Kidney tubule cell (primary cell): Measurements from ENCODE around the gene OR6B3.

Experiments used
- DNase-seq: peaks from one replicate; pipeline ENCODE4 v3.0.0-alpha.2; 2018; ENCODE audit warnings: low spot score

The OR6B3 gene

DNA sequence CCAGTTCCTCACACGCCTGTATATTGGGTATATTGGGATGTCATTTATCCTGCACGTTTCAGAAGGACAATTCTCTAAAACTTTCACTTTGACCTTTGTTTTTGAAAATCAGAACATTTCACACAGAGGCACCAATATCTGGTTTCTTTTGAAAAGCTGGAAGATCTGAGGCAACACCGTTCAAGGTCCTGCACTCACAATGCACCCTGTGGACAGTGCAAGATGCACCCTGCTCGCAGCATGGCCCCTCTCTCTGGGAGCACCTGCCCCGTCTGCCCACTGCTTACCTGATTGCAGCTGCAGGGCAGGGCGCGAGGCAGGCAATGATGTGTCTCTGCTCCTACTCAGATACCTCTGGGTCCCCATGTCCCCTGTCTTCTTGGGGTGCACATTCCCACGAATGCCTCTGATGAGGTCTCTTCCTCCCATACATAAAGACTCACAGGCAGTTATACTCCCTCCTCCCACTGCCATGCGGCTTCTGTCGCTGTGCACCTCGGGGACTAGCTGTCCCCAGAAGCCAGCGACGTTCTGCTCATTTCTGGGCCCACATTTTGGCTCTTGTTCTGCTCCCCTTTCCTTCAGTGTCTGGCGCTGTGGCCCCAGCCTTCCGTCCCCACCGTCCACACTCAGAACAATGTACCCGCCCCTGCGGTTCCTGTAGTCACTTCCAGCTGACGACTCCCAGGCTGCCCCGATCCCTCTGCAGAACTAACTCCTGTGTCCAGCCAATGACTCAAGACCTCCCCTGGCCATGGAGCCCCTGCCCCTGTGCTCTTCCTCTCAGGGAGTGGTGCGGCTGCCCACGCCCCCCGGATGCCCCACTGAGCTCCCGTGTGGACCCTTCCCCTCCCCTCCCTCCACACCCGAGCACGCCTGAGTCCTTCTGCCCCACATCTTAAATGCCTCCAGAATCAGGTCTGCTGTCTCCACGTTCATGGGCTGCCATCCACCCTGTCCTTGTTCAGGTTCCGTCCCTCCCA, at the start of gene OR6B3:
Gene OR6B3, minus strand, starts transcription at position 349 of the 983 bp plus-strand sequence.
- DNase-seq = no peak

- no peak for DNase-seq
Observed at GRCh38 chr2:240098349-240098748, 45.0 kb upstream of the OR6B3 start.

DNA sequence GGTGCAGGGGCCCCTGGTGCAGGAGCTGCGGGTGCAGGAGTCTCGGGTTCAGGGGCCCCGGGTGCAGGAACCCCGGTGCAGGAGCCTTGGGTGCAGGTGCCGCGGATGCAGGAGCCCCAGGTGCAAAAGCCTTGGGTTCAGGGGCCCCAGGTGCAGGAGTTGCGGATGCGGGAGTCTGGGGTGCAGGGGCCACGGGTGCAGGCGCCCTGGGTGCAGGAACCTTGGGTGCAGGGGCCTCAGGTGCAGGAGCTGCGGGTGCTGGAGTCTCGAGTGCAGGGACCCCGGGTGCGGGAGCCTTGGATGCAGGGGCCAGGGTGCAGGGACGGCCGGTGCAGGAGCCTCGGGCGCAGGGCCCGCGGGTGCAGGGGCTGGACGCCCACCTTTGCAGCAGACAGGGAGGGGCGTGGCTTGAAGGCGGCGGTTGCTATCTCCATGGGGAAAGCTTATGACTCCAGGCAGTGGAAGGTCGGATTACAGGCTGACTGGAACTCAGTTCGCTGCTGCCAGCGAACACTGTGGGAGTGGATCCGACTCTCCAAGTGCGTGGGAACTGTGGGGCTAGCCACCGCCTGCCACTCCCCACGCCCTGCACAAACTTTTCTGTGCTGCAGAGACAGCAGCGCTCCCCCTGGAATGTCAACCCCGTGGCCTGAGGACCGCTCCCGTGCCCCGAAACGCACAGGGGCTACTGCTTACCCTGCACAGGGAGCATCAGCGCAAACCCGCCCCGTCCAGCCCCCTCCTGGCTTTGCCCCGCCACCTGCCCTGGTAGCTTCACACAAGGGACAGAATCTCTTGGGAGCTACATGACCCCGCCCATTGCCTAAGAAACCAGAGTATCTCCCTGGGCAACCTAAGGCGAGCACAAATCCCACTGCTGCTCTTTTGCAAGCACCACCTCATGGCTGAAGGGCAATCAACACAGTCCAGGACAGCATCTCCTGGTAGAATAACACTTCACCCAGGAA, 42.5 kb upstream of the OR6B3 start:
- no peak for DNase-seq

- DNase-seq = no peak
Observed at GRCh38 chr2:240089306-240089705, 36.0 kb upstream of the OR6B3 start.

GRCh38 chr2:240086563-240086962, 33.2 kb upstream of the OR6B3 start:
- no peak for DNase-seq

DNA sequence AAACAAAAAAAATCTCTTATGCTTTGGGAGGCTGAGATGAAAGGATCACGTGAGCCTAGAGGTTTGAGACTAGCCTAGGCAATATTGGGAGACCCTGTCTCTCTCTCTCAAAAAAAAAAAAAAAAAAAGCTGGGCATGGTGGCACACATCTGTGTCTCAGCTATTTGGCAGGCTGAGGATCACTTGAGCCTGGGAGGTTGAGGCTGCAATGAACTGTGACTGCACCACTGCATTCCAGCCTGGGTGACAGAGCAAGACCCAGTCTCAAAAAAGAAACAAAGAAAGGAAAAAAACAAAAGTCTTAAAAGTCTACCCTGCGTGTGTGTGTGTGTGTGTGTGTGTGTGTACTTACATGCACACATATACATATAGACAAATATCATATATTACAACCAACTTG, 25.3 kb upstream of the OR6B3 start:
- DNase-seq = no peak

DNA sequence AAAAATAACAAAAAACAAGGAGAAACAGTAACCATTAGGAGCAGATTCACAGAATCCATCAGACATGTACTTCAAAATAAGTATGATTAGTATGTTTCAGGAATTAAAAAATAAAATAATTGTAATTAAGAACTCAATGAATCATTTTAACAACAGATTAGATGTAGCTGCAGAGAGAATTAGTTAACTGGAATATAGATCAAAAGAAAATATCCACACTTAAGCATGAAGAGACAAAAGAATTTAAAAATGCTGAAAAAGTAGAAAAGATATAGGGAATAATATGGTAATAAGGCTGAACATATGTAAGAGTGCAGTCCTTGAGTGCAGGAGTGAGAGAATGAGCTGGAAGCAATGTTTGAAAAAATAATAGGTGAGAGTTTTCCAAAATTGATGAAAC, 24.1 kb upstream of the OR6B3 start:
- DNase-seq = no peak

- no peak for DNase-seq
Observed at GRCh38 chr2:240074545-240074944, 21.2 kb upstream of the OR6B3 start.

GRCh38 chr2:240070907-240071306, 17.6 kb upstream of the OR6B3 start:
- no peak for DNase-seq

DNA sequence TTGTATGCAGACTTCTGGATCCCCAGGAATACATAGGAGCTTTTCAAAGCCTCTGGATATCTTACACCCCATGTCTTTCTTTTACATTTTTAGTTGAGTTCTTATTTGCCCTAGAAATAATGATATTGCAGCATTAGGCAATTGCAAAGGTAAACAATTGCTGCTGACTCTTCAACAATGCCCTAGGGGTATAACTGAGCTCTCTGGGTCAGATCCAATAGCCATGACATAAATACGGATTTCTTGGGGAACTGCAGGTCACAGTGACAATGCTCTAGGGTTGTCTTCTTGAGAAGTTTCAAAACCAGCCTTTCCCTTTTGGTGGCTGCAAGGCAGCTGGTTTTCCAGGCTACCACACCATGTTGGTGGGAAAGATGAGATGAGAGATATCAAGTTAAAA, 16.5 kb upstream of the OR6B3 start:
- no peak for DNase-seq

GRCh38 chr2:240068193-240068592, 14.9 kb upstream of the OR6B3 start:
- no peak for DNase-seq

GRCh38 chr2:240066489-240066888, 13.2 kb upstream of the OR6B3 start:
- no peak for DNase-seq

- no peak for DNase-seq
Observed at GRCh38 chr2:240064898-240065297, 11.6 kb upstream of the OR6B3 start.

GRCh38 chr2:240060977-240061591, 7.8 kb upstream of the OR6B3 start:
- peak; percentile 56 for DNase-seq

GRCh38 chr2:240056678-240057077, 3.4 kb upstream of the OR6B3 start:
- no peak for DNase-seq

GRCh38 chr2:240055177-240055917, 2.0 kb upstream of the OR6B3 start:
- no peak for DNase-seq

GRCh38 chr2:240052524-240052923, 797 bp downstream of the OR6B3 start:
- DNase-seq = no peak

GRCh38 chr2:240051697-240052096, 1.6 kb downstream of the OR6B3 start:
- DNase-seq = no peak

- no peak for DNase-seq
Observed at GRCh38 chr2:240050278-240050677, 3.0 kb downstream of the OR6B3 start.

DNA sequence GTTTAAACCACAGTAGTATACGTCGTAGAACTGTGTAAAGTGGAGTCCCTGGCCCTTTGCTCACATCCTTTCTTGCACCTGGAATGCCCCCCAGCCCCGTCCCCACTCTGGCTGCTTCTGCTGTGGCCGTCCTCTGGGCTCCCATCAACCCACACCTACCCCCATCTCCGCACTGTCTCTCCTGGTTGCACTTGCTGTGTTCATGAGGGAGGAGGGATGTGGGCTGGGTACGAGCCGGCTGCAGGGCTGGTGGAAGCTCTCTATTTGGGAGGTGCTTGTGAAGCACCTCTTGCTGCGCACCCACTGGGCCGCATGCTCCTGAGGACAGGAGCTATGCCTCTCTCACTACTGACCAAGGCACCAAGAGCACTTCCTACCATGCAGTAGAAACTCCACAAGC, 5.1 kb downstream of the OR6B3 start:
- no peak for DNase-seq

DNA sequence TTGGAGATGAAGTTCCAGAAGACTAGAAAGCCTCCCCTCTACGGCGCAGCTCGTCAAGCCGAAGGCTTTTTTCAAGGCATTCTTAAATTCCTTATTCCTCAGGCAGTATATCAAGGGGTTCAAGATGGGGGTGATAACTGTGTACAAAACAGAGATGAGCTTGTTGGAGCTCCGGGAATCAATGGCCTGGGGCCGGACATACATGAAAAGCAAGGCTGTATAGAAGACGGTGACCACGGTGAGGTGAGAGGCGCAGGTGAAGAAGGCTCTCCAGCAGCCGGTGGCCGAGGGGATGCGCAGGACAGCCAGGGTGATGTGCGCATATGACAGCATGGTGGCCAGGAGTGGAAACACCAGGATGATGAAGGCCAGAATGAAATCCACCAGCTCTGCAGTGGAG, 8.2 kb downstream of the OR6B3 start:
- no peak for DNase-seq
